Activated CD8-positive, alpha-beta memory T cell treated with anti-CD3 and anti-CD28 coated beads for 36 hours (primary cell): ENCODE data around the gene TAOK1. TPM values are rescaled to one million over a fixed set of nuclear protein-coding genes. Genes with fewer than 3 reads are reported as not detected.
"Not testable (repeated sequence)": the region's sequence is repeated elsewhere in the genome, so short reads cannot be mapped to it uniquely, and the experiment has no call there.

Source experiments
- CTCF ChIA-PET: fragments of 350-600 bp; sonication (Branson Sonifier 250); formaldehyde crosslinking; loops from one replicate; lab custom pipeline; 2021; ENCODE audit warnings: antibody characterized with exemption; lab: Charles Lee
- POLR2A ChIA-PET: fragments of 350-600 bp; sonication (Branson Sonifier 250); formaldehyde crosslinking; loops from one replicate; lab custom pipeline; 2021; ENCODE audit warnings: antibody characterized with exemption; lab: Charles Lee
- total RNA-seq, 2 experiments: library from RNA; stranded (reverse); gene quantifications; one replicate each; pipeline ENCODE4 v1.2.3, GENCODE V29; 2021

TAOK1 gene
- total RNA-seq, 2 experiments from 2014 or later, result 34.8 to 37.0 TPM

DNA sequence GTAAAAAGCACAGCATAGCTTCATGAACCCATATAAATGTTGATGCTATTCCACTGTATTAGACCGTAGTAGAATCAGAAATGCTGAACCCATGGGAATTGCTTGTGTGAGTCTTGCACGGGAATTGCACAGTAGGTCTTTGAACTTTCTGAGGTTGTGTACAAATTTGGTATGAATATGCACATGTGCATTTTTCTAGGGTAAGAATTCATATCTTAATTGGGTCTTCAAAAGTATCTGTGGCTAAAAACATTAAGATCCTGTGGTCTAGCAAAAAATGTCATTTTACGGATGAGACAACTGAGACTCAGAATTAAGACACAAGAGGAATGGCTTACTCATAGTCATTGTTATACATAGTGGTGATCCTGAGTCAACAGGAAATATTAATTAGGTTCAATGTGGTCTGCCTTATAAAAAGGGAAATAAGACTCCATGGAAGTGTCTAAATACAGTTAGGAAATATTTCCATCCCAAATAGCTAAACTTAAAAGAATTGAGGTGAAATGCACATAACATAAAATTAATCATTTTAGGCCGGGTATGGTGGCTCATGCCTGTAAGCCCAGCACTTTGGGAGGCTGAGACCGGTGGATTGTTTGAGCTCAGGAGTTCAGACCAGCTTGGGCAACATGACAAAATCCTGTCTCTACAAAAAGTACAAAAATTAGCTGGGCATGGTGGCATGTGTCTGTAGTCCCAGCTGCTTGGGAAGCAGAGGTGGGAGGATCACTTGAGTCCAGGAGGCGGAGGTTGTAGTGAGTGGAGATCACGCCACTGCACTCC lies 22.8 kb downstream of the TAOK1 start:
- ChIA-PET CTCF (interaction anchor here (1.0 kb wide), 1 partner anchor 43 kb away, joined by 3 read pairs; no protein-coding TSS in a partner anchor), POLR2A (no interaction called here)

DNA sequence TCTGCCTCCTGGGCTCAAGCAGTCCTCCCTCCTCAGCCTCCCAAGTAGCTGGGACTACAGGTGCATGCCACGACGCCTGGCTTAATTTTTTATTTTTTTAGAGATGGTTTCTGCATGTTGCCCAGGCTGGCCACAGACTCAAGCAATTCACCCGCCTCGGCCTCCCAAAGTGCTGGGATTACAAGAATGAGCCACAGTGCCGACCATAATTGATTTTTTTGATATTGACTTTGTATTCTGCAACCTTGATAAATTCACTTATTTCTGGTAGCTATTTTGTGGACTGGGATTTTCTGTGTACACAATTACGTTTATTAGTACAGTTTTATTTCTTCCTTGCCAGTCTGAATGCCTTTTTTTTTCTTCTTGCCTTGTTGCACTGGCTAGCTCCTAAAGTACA lies 30.0 kb downstream of the TAOK1 start:
- CTCF ChIA-PET, result interaction anchor here (0.7 kb wide), 1 partner anchor 251 kb away, joined by 6 read pairs; no protein-coding TSS in a partner anchor
- POLR2A ChIA-PET, result no interaction called here

DNA sequence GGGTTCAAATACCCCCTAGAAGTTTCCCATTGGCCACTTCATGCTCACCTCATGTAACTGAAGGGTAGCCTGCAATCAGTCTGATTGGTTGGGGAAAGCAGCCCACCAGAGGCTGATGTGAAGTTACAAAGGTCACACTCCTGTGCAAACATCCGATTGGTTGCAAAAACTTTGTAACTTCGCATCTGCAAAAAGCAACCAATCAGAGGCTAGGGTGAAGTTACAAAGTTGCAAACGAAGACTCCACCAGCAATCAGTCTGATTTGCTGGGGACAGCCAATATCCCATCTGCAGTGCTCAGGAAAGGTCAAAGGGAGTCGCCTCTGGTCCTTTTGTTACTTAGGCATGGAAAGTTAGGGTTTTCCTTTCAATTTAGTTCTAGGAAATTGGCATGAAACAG lies 40.1 kb downstream of the TAOK1 start:
- ChIA-PET CTCF (no interaction called here), POLR2A (no interaction called here)

DNA sequence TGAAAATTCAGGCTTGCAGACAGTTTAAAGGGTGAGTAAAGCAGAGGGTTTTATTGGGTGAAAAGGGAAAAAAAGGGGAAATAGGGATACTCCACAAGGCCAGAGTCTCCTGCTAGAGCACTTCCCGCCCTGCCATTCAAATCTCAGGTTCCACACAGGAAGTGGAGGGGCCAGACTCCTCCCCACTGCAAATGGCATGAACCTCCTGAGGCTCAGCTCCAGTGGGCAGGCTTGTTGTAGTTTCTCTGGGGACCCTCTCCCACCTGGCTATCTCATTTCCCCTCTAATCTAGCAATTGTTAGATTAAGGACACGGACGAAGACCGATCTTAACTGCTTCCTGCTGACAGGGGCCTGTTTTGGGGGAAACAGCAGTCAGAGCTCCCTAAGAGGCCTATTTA lies 43.4 kb downstream of the TAOK1 start:
- ChIA-PET POLR2A (no interaction called here), CTCF (no interaction called here)

DNA sequence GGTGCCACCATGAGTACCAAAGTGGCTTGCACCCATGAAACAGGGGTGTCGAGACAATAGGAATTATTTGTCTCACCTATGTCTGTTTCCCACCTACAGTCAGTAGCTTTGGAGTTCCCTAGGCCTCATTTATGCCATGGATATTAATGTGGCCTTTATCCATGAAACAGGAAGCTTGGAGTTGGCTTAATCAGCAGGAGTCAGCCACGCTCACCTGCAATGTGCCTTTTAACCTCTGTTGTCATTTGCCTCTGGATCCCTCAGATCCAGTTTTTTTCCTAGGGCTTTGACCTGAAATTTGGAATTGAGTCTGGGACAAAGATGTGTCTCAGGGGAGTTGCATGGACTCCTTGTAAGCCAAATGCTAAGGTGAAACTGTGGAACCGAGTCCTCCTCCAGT lies 44.4 kb downstream of the TAOK1 start:
- POLR2A ChIA-PET, result no interaction called here
- CTCF ChIA-PET, result no interaction called here

DNA sequence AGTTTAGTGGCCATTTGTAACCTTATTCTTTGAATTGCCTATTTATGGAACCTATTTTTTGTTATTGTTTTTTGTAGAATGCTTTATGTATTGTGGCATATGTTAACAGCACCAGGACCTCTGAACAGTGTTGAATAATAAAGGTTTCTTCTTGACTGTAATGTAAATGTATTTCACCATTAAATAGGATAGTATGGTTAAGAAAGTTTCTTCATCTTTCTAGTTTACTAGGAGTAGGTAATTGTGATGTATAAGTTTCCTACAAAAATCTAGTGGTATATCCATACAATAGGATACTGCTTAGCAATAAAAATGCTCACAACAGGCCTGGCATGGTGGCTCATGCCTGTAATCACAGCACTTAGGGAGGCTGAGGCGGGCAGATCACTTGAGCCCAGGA lies 52.3 kb downstream of the TAOK1 start:
- ChIA-PET CTCF (no interaction called here), POLR2A (no interaction called here)

DNA sequence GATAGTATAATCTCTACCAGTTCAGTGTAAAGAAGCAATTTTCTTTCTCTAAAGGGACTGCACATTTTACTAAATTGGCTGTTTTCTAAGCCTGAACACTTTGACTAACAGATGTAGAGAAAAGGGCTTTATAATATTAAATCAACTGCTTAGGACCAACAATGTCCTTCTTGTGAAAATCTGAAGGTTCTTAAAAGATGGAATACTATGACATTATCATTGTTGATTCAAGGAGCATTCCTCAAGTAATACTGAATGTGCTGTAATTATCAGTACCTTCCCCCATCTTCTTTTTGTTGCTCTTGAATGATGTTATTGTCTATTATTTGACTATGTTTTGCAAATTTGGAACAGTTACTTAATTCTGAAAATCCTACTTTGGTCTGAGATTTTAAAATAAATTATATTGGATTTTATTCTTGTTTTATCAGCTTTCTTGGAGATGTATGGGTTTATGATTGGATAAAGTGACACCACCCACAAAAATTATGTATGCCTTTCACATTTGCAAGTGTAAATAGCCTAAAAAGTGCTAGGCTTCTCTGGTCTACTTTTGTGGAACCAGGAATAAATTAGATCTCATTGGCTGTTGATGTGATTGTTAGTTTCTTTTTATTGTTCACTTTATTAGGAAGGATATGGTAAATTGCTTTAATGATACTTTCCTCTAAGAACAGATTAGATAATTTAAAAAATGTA lies 53.0 kb downstream of the TAOK1 start:
- POLR2A ChIA-PET, result no interaction called here
- CTCF ChIA-PET, result no interaction called here

DNA sequence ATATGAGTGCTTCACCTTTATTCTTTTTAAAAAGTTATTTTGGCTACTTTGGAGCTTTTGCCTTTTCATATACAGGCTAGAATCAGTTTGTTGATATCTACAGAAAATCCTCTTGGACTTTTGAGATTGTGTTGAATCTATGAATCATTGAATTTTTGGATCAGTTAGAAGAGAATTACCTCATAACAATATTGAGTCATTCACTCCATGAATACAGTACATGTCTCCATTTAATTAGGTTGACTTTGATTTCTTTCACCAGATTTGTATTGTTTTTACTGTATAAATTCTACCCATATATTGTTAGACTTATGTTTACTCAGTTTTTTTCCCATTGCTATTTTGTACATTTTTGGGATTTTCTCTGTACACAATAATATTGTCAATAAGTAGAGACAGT lies 54.4 kb downstream of the TAOK1 start:
- ChIA-PET CTCF (interaction anchor here (0.7 kb wide), 1 partner anchor 75 kb away, joined by 3 read pairs; no protein-coding TSS in a partner anchor), POLR2A (no interaction called here)

DNA sequence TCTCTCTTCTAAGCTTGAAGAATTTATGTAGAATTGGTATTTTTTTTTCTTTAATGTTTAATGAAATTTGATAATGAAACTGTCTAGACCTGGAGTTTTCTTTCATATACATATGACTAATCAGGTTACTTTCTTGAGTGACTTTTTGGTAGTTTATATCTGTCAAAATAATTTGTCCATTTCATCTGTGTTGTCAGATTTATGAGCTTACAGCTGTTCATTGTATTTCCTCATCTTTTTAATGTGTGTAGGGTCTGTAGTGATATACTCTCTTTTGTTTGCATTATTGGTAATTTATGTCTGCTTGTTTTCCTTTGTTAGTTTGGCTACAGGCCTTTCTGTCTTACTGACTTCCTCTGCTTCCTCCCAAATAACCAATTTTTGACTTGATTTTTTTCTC lies 55.7 kb downstream of the TAOK1 start:
- CTCF ChIA-PET, result interaction anchor here (0.8 kb wide), 1 partner anchor 13 kb away, joined by 3 read pairs; no protein-coding TSS in a partner anchor
- POLR2A ChIA-PET, result no interaction called here

DNA sequence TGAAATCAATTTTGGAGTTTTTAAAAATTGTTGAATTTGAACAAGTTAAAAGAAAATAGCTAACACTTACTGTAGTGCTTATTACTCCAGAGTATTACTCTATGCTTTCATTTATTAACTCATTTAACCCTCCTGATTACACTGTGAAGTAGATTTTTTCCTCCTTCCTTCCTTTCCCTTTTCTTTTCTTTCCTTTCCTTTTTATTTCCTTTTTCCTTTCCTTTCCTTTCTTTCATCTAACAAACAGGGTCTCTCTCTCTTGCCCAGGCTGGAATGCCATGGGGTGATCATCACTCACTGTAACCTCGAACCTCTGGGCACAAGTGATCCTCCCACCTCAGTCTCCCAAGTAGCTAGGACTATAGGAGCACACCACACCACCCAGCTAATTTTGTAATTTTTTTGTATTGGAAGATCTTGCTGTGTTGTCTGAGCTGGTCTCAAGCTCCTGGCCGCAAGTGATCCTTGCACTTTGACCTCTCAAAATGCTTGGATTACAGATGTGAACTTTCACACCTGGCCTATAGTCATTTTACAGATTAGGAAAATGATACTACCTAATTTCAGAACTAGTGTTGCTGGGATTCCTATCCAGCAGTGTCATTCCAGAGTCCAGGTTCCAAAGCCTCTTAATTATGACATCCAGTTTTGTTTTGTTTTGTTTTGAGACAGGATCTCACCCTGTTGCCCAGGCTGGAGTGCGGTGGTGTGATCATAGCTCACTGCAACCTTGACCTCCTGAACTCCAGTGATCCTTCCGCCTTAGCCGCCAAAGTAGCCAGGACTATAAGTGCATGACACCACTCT lies 59.9 kb downstream of the TAOK1 start:
- POLR2A ChIA-PET, result interaction anchor here (0.6 kb wide), 1 partner anchor 786 kb away, joined by 3 read pairs; no protein-coding TSS in a partner anchor
- CTCF ChIA-PET, result interaction anchor here (0.6 kb wide), 1 partner anchor 11 kb away, joined by 4 read pairs; no protein-coding TSS in a partner anchor

DNA sequence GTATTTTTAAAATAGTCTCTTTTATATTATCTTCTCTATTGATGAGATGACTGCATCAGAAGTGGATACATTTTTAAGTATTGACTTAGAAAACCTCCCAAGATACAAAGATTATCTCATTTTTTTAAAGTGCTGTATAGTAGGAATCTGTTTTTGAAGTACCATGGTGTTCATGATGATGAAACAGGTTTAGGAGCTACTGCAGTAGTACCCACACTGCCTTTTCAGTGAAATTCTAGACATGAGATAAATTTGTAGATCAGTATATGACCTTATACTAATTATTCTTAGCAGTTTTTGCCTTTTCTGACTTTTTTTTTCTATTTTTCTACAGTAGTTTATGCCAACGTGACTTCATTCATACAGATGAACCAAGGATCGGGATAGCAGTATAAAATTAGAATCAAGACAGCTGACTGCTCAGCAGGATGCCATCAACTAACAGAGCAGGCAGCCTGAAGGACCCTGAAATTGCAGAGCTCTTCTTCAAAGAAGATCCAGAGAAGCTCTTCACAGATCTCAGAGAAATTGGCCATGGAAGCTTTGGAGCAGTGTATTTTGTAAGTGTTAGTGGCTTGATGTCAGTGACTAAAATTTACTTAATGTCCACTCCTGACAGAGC lies 61.1 kb downstream of the TAOK1 start:
- CTCF ChIA-PET, result no interaction called here

DNA sequence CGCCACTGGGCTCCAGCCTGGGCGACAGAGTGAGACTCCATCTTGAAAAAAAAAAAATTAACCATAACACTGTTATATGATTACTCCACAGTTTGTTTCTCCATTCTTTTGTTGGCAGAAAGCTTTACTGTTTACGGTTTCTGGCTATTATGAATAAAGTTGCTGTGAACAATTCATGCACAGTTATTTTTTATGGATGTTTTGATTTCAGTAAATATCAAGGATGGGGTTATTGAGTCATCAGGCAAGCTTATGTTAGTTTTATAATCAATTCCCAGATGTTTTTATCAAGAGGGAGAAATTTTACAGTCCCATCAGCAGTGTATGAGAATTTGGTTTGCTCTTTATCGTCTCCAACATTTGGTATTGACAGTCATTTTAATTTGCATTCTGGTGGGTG lies 67.9 kb downstream of the TAOK1 start:
- CTCF ChIA-PET, result no interaction called here

More for the DNA sequence above, 61.1 kb downstream of the TAOK1 start:
- POLR2A ChIA-PET, result interaction anchor here (0.6 kb wide), 1 partner anchor 814 kb away, joined by 6 read pairs; no protein-coding TSS in a partner anchor

DNA sequence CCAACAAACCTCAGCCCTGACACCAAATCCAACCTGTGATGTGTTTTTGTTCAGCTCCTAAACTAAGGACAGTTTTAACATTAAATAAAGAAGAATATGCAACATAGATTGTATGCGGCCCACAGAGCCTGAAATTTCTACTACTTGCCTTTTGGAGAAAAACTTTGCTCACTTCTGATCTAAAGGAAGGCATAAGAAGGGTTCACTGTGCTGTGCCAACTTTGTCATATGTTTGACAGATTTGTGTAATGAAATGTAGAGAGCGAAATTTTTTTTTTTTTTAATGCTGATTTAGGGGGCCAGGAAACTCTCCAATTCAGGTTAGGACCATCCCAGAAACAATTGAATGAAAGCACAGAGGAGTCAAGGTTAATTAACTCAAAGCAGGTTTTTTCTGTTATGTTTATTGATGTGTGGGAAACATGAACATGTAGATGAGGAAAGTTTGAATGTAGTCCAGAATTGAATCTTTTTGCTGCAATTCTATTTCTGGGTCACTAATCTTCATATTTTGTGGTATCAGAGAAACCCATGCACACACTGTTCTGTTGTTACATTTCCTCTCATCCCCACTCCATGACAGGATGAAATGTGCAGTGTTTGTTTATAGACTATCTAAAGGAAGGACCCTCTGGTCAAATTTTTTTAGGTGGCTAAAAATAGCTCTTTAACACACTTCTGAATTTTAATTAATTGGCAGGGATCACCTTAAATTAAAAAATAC lies 71.5 kb downstream of the TAOK1 start:
- POLR2A ChIA-PET, result no interaction called here

More for the DNA sequence above, 67.9 kb downstream of the TAOK1 start:
- POLR2A ChIA-PET, result no interaction called here

DNA sequence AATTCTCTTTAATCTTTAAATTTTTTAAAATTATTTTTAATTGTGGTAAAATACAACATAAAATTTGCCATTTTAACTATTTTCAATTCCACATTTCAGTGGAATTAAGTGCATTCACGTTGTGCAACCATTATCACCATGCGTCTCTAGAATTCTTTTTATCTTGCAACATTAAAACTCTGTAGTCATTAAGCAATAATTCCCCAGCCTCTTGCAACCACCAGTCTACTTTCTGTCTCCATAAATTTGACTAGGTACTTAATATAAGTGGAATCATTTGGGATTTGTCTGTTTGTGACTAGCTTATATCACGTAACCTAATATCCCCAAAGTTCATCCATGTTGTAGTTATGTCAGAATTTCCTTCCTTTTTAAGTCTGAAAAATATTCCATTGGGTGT lies 79.1 kb downstream of the TAOK1 start:
- POLR2A ChIA-PET, result no interaction called here
- CTCF ChIA-PET, result no interaction called here

More for the DNA sequence above, 71.5 kb downstream of the TAOK1 start:
- CTCF ChIA-PET, result no interaction called here

DNA sequence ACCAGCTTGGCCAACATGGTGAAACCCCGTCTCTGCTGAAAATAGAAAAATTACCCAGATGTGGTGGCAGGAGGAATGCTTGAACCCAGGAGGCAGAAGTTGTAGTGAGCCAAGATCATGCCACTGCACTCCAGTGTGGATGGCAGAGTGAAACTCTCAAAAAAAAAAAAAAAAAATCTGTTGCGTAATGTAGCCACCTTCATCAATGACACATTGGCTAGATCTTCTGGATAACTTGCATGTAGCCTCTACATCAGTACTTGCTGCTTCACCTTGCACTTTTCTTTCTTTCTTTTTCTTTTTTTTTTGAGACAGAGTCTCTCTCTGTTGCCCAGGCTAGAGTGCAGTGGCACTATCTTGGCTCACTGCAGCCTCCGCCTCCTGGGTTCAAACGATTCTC lies 83.3 kb downstream of the TAOK1 start:
- CTCF ChIA-PET, result interaction anchor here (0.7 kb wide), 1 partner anchor 286 kb away, joined by 5 read pairs; no protein-coding TSS in a partner anchor
- POLR2A ChIA-PET, result not testable (repeated sequence)

DNA sequence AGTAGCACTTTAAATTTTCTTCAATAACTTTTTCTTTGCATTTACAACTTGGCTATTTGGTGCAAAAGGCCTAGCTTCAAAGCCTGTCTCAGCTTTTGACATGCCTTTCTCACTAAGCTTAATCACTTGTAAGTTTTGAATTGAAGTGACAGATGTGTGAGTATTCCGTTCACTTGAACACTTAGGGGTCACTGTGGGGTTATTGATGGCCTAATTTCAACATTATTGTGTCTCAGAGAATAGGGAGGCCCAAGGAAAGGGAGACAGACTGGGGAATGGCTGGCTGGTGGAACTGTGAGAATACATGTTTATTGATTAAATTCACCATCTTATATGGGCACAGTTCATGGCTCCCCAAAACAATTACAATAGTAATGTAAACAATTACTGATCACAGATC lies 84.1 kb downstream of the TAOK1 start:
- ChIA-PET POLR2A (no interaction called here), CTCF (no interaction called here)

DNA sequence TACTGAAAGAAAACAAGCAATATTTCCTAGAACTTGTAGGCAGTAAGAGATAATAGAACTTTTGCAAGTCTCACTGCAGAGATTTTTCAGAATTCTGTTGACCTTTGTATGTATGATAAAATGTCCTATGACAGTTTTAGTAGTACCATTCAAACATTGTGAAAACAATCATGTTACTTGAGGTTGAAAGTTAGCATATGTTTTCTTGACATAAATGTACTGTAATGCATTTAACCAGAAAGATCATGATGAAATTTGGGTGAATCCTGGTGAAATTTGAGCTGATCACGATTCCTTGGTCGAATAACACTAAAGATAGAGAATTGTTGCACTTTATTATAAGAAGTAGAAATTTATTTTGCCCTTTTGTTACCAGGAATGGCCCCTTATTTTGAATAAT lies 85.7 kb downstream of the TAOK1 start:
- ChIA-PET POLR2A (no interaction called here), CTCF (no interaction called here)

DNA sequence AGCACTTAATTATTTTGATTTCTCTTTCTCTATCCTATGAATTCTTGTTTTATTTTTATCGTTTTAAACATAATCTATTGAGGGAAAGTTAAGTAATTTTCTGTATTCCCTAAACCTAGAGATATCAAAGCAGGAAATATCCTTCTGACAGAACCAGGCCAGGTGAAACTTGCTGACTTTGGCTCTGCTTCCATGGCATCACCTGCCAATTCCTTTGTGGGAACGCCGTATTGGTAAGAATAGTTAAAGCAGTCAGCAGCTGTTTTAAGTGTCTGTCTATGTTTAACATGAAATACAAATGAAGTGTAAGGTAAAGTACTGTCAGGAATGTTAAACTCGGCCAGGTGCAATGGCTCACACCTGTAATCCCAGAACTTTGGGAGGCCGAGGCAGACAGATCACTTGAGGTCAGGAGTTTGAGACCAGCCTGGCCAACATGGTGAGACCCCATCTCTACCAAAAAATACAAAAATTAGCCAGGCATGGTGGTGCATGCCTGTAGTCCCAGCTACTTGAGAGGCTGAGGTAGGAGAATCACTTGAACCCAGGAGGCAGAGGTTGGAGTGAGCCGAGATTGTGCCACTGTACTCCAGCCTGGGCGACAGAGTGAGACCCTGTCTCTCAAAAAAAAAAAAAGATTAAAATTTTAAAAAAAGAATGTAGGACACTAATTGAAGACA lies 90.2 kb downstream of the TAOK1 start:
- POLR2A ChIA-PET, CTCF ChIA-PET: not testable (repeated sequence)
